Natural killer cell (primary cell): Measurements from ENCODE around the gene CFAP61. TPM values are rescaled to one million over a fixed set of nuclear protein-coding genes. Genes with fewer than 3 reads are reported as not detected.

Experiments
- ATAC-seq, 3 donors: fragments of 150-1000 bp in 2 of 3; fragments of 200-7000 bp in 1 of 3; cut with Tn5 transposase; 1 replicate in 1 of 3; 2 replicates in 2 of 3; pipeline ENCODE4 v1.10.0; 2021; ENCODE audit warnings: mild to moderate bottlenecking in 2 of 3, moderate library complexity in 2 of 3
- DNase-seq, 2 donors: peaks; one replicate each; pipeline versions ENCODE4 v3.0.0 to v3.0.0-alpha.2; 2013 to 2021; ENCODE audit warnings: mixed read lengths in 1 of 2
- H3K27ac ChIP-seq: one replicate; pipeline ENCODE4 v1.5.1; 2013; ENCODE audit warnings: mild to moderate bottlenecking, low read length
- H3K27me3 ChIP-seq: one replicate; pipeline ENCODE4 v1.6.1; 2013; ENCODE audit warnings: low read length; ENCODE audit not compliant: control insufficient read depth, insufficient read depth
- H3K36me3 ChIP-seq: one replicate; pipeline ENCODE4 v1.6.1; 2013; ENCODE audit warnings: low read length; ENCODE audit not compliant: control insufficient read depth, insufficient read depth
- H3K4me1 ChIP-seq: one replicate; pipeline ENCODE4 v1.6.1; 2013; ENCODE audit warnings: low read length; ENCODE audit not compliant: control insufficient read depth, insufficient read depth
- H3K4me3 ChIP-seq: one replicate; pipeline ENCODE4 v1.5.1; 2013; ENCODE audit warnings: low read length
- H3K9me3 ChIP-seq: one replicate; pipeline ENCODE4 v1.6.1; 2013; ENCODE audit warnings: low read length; ENCODE audit not compliant: control insufficient read depth, insufficient read depth
- H3K27ac Mint-ChIP-seq, 2 donors: one replicate each; pipeline ENCODE4 v1.8.0; 2022; ENCODE audit warnings: mild to moderate bottlenecking in 2 of 2, mixed read lengths in 2 of 2, moderate library complexity in 1 of 2
- H3K27me3 Mint-ChIP-seq, 2 donors: one replicate each; pipeline ENCODE4 v1.8.0; 2022; ENCODE audit warnings: low read depth in 2 of 2, mixed read lengths in 2 of 2
- H3K36me3 Mint-ChIP-seq: one replicate; pipeline ENCODE4 v1.8.0; 2022; ENCODE audit warnings: mixed read lengths
- H3K4me1 Mint-ChIP-seq, 2 donors: one replicate each; pipeline ENCODE4 v1.8.0; 2022; ENCODE audit warnings: mixed read lengths in 2 of 2
- H3K4me3 Mint-ChIP-seq: one replicate; pipeline ENCODE4 v1.8.0; 2022; ENCODE audit warnings: mild to moderate bottlenecking, moderate library complexity, mixed read lengths
- H3K9me3 Mint-ChIP-seq, 2 donors: one replicate each; pipeline ENCODE4 v1.8.0; 2022; ENCODE audit warnings: mixed read lengths in 2 of 2
- WGBS: methylation state at CpG from one replicate; pipeline ENCODE4 v1.1.7; 2013; ENCODE audit warnings: missing lambda C conversion rate; ENCODE audit not compliant: insufficient coverage; 5-methylcytosine and 5-hydroxymethylcytosine counted together
- intact Hi-C: fragments of 100-400 bp; cut with micrococcal nuclease; formaldehyde crosslinking; loops from one replicate; pipeline ENCODE4 v1.14.2; 2022
- total RNA-seq, 4 donors: library from RNA; stranded (reverse); fragments of 120-200 nt in 1 of 4; gene quantifications; one replicate each; pipeline versions ENCODE4 v1.2.3 to v1.2.4, GENCODE V29; 2013 to 2022
- TF ChIP-seq, protein P1 (sequence below): fragments of 200-600 bp; IDR thresholded peaks from one replicate; pipeline ENCODE4 v1.8.0; 2022; ENCODE audit warnings: antibody characterized with exemption

The CFAP61 gene
- total RNA-seq, 3 donors from 2014 or later (not counting 1 experiment from before 2014, with no cell fraction given), result 1.0 to 2.1 (median 1.3) TPM

- peaks cover 12 to 18% of the 10 kb centered on the region in 2 donors for H3K4me1 Mint-ChIP-seq
- intact Hi-C loops, result no loop called here
- Histone ChIP-seq H3K27me3 (no peaks in the 10 kb centered on the region), H3K27ac (no peak overlapping the region), H3K36me3 (no peaks in the 10 kb centered on the region), H3K4me1 (peaks cover 4% of the 10 kb centered on the region), H3K4me3 (no peak overlapping the region), H3K9me3 (no peaks in the 10 kb centered on the region)
- DNase-seq (no peak), ATAC-seq (no peak)
- H3K9me3 Mint-ChIP-seq, result no peaks in the 10 kb centered on the region
- WGBS, result 82% methylated on average over 11 of the region's 11 CpGs
- H3K4me3 Mint-ChIP-seq, result no peak overlapping the region
- no peak overlapping the region for H3K27ac Mint-ChIP-seq
- H3K27me3 Mint-ChIP-seq, result no peaks in the 10 kb centered on the region
- no peaks in the 10 kb centered on the region for H3K36me3 Mint-ChIP-seq
- TF ChIP-seq, protein P1, sequence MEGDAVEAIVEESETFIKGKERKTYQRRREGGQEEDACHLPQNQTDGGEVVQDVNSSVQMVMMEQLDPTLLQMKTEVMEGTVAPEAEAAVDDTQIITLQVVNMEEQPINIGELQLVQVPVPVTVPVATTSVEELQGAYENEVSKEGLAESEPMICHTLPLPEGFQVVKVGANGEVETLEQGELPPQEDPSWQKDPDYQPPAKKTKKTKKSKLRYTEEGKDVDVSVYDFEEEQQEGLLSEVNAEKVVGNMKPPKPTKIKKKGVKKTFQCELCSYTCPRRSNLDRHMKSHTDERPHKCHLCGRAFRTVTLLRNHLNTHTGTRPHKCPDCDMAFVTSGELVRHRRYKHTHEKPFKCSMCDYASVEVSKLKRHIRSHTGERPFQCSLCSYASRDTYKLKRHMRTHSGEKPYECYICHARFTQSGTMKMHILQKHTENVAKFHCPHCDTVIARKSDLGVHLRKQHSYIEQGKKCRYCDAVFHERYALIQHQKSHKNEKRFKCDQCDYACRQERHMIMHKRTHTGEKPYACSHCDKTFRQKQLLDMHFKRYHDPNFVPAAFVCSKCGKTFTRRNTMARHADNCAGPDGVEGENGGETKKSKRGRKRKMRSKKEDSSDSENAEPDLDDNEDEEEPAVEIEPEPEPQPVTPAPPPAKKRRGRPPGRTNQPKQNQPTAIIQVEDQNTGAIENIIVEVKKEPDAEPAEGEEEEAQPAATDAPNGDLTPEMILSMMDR, result no peak
These were observed 179.4 kb downstream of the CFAP61 start for GRCh38 chr20:20231528-20232298.

DNA sequence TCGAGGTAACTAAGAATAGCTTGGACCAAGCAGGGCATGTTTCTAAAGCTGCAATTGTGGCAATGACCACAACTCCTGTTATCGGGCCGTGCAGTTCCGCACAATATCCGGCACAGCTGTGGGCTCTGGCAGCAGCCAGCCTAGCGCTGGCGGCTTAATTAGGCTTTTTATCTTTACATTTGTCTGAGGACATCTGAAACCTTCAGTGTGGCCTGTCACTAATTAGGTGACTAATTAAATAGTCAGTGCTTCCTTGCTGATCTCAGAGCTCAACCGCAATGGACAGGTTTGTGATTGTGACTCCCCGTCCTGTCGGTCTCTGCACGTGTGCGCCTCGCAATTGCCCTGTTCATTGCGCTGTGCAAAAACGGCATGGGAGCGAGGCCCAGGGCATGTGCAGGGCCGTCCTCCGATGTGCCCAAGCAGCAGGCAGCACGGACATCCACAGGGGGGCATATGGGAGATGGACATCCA lies 180.7 kb downstream of the CFAP61 start:
- H3K36me3 ChIP-seq, result no peaks in the 10 kb centered on the region
- peak overlapping the region; percentile 35 for H3K4me3 Mint-ChIP-seq
- ATAC-seq (peak; percentile 31 to 66 (median 35)), DNase-seq (no peak)
- peaks cover 18 to 27% of the 10 kb centered on the region in 2 donors for H3K4me1 Mint-ChIP-seq
- H3K27me3 Mint-ChIP-seq, result no peaks in the 10 kb centered on the region
- TF ChIP-seq, protein P1, result no peak
- H3K27me3 ChIP-seq, result no peaks in the 10 kb centered on the region
- H3K27ac Mint-ChIP-seq, result peak overlapping the region in 1 of 2 donors; percentile 13
- peaks cover 9% of the 10 kb centered on the region for H3K4me1 ChIP-seq
- no peaks in the 10 kb centered on the region for H3K36me3 Mint-ChIP-seq
- H3K9me3 Mint-ChIP-seq, result no peaks in the 10 kb centered on the region
- no peak overlapping the region for H3K27ac ChIP-seq
- intact Hi-C loops, result no loop called here
- no peak overlapping the region for H3K4me3 ChIP-seq
- 72% methylated on average over 19 of the region's 19 CpGs for WGBS
- no peaks in the 10 kb centered on the region for H3K9me3 ChIP-seq

DNA sequence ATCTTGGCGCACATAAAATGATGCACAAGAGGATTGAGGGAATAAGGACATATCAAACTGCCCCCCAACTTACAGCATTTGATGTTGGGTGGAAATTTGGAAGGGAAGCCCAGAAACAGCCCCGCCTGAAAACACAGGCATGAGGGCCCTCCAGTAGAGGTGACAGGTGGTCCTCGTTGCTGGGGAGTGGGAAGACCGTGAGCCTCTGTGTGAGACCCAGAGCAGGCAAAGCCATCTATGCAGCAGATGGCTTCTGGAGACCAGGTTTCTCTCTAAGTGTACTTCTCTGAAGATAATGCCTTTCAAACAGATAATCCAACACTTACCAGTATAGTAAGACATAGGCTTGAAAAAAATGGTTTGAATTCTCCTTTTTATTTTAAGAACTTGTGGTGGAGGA lies 183.3 kb downstream of the CFAP61 start:
- peaks cover 18 to 27% of the 10 kb centered on the region in 2 donors for H3K4me1 Mint-ChIP-seq
- Histone ChIP-seq H3K4me3 (no peak overlapping the region), H3K27ac (no peak overlapping the region), H3K9me3 (no peaks in the 10 kb centered on the region), H3K36me3 (no peaks in the 10 kb centered on the region), H3K4me1 (peaks cover 9% of the 10 kb centered on the region), H3K27me3 (no peaks in the 10 kb centered on the region)
- H3K27ac Mint-ChIP-seq, result no peak overlapping the region
- intact Hi-C loops, result no loop called here
- no peaks in the 10 kb centered on the region for H3K9me3 Mint-ChIP-seq
- TF ChIP-seq, protein P1, result no peak
- H3K4me3 Mint-ChIP-seq, result no peak overlapping the region
- no peaks in the 10 kb centered on the region for H3K36me3 Mint-ChIP-seq
- no peak for DNase-seq
- ATAC-seq, result no peak
- no peaks in the 10 kb centered on the region for H3K27me3 Mint-ChIP-seq
- 84% methylated on average over 3 of the region's 4 CpGs for WGBS
